ENCODE results near the gene CAB39L.

CAB39L gene

DNA sequence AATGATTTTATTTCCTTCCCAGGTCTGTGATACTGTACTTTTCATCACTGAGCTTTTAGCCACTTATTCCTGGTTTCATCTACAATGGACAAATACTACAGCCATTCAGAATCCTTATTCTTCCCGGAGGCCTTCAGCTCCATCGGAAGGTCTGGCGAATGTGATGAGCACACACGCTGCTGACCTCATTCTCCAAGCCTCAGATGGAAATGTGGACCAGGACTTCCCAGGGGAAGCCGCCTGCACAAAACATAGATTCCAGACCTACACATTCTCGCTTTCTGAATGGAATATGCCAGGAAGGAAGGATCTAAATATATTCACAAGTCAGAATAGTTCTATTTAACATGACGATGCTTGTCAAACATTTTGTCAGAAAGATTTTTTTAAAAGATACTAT lies 120.5 kb downstream of the CAB39L start:
- H3K18ac ChIP-seq (ENCODE audit: low read length), result no peak overlapping the region
- no peaks in the 10 kb centered on the region for H3K27me3 ChIP-seq (ENCODE audit: control insufficient read depth in 3 of 3, insufficient read depth in 3 of 3, low read depth in 1 of 3, low read length in 3 of 3)
- WGBS, 2 donors (ENCODE audit: extremely low coverage in 2 of 2, insufficient read length in 2 of 2, insufficient replicate concordance in 1 of 2), result no CpG with 5 or more reads among the region's 7 CpGs
- H3K79me1 ChIP-seq (ENCODE audit: low read depth, low read length), result no peaks in the 10 kb centered on the region
- no peaks in the 10 kb centered on the region for H3K36me3 ChIP-seq (replicated peaks in 1 of 2; ENCODE audit: control insufficient read depth in 2 of 2, insufficient read depth in 2 of 2, low read length in 2 of 2)
- H3K4me3 ChIP-seq (ENCODE audit: low read length in 2 of 2), result no peak overlapping the region
- H2AK5ac ChIP-seq (ENCODE audit: low read depth, low read length), result no peak overlapping the region
- H2AFZ ChIP-seq (ENCODE audit: low read length), result no peak overlapping the region
- H4K91ac ChIP-seq (ENCODE audit: low read depth, low read length, poor library complexity), result no peak overlapping the region
- no peak overlapping the region for H2BK5ac ChIP-seq (ENCODE audit: low read length)
- H3K23ac ChIP-seq (ENCODE audit: low read depth, low read length, poor library complexity), result no peak overlapping the region
- no peak overlapping the region for H3K4me2 ChIP-seq (ENCODE audit: insufficient read depth, low read length, poor library complexity, severe bottlenecking)
- H3K14ac ChIP-seq (ENCODE audit: low read length), result no peak overlapping the region
- no peak overlapping the region for H2BK12ac ChIP-seq (ENCODE audit: low read length)
- H3K4ac ChIP-seq (ENCODE audit: low read length), result no peak overlapping the region
- H3K9me3 ChIP-seq (replicated peaks in 1 of 2; ENCODE audit: control insufficient read depth in 2 of 2, insufficient read depth in 1 of 2, low read depth in 1 of 2, low read length in 2 of 2), result no peaks in the 10 kb centered on the region
- H3K4me1 ChIP-seq (ENCODE audit: control insufficient read depth in 2 of 2, insufficient read depth in 1 of 2, low read depth in 1 of 2, low read length in 2 of 2), result peaks cover 0 to 1% of the 10 kb centered on the region in 2 donors
- H4K8ac ChIP-seq (ENCODE audit: low read depth, low read length), result no peak overlapping the region
- no peak overlapping the region for H2BK15ac ChIP-seq (ENCODE audit: low read length)
- H2BK120ac ChIP-seq (ENCODE audit: low read depth, low read length), result no peak overlapping the region
- DNase-seq (ENCODE audit: low spot score), result no peak
- H3K9ac ChIP-seq (ENCODE audit: low read depth, low read length, poor library complexity), result no peak overlapping the region
- H3K27ac ChIP-seq (replicated peaks; ENCODE audit: low read length), result no peak overlapping the region

- no peak overlapping the region for H3K4ac ChIP-seq (ENCODE audit: low read length)
- no CpG with 5 or more reads among the region's 2 CpGs for WGBS, 2 donors (ENCODE audit: extremely low coverage in 2 of 2, insufficient read length in 2 of 2, insufficient replicate concordance in 1 of 2)
These were observed 121.2 kb downstream of the CAB39L start for GRCh38 chr13:49322702-49323101.

GRCh38 chr13:49320975-49321374 lies 122.9 kb downstream of the CAB39L start:
- WGBS, 2 donors (ENCODE audit: extremely low coverage in 2 of 2, insufficient read length in 2 of 2, insufficient replicate concordance in 1 of 2), result no CpG with 5 or more reads among the region's 2 CpGs
- no peaks in the 10 kb centered on the region for H3K79me1 ChIP-seq (ENCODE audit: low read depth, low read length)
- H2AFZ ChIP-seq (ENCODE audit: low read length), result no peak overlapping the region
- H3K27ac ChIP-seq (replicated peaks; ENCODE audit: low read length), result no peak overlapping the region
- H4K91ac ChIP-seq (ENCODE audit: low read depth, low read length, poor library complexity), result no peak overlapping the region
- no peak overlapping the region for H3K9ac ChIP-seq (ENCODE audit: low read depth, low read length, poor library complexity)
- no peak overlapping the region for H3K4ac ChIP-seq (ENCODE audit: low read length)
- DNase-seq (ENCODE audit: low spot score), result no peak
- no peaks in the 10 kb centered on the region for H3K9me3 ChIP-seq (replicated peaks in 1 of 2; ENCODE audit: control insufficient read depth in 2 of 2, insufficient read depth in 1 of 2, low read depth in 1 of 2, low read length in 2 of 2)
- no peak overlapping the region for H2BK12ac ChIP-seq (ENCODE audit: low read length)
- H3K18ac ChIP-seq (ENCODE audit: low read length), result no peak overlapping the region
- no peak overlapping the region for H4K8ac ChIP-seq (ENCODE audit: low read depth, low read length)
- no peaks in the 10 kb centered on the region for H3K36me3 ChIP-seq (replicated peaks in 1 of 2; ENCODE audit: control insufficient read depth in 2 of 2, insufficient read depth in 2 of 2, low read length in 2 of 2)
- H2AK5ac ChIP-seq (ENCODE audit: low read depth, low read length), result no peak overlapping the region
- H3K4me2 ChIP-seq (ENCODE audit: insufficient read depth, low read length, poor library complexity, severe bottlenecking), result no peak overlapping the region
- no peaks in the 10 kb centered on the region for H3K27me3 ChIP-seq (ENCODE audit: control insufficient read depth in 3 of 3, insufficient read depth in 3 of 3, low read depth in 1 of 3, low read length in 3 of 3)
- H3K14ac ChIP-seq (ENCODE audit: low read length), result no peak overlapping the region
- H3K4me1 ChIP-seq (ENCODE audit: control insufficient read depth in 2 of 2, insufficient read depth in 1 of 2, low read depth in 1 of 2, low read length in 2 of 2), result no peaks in the 10 kb centered on the region
- H2BK120ac ChIP-seq (ENCODE audit: low read depth, low read length), result no peak overlapping the region
- no peak overlapping the region for H2BK5ac ChIP-seq (ENCODE audit: low read length)
- H3K23ac ChIP-seq (ENCODE audit: low read depth, low read length, poor library complexity), result no peak overlapping the region
- no peak overlapping the region for H3K4me3 ChIP-seq (ENCODE audit: low read length in 2 of 2)
- no peak overlapping the region for H2BK15ac ChIP-seq (ENCODE audit: low read length)

More at GRCh38 chr13:49322702-49323101, 121.2 kb downstream of the CAB39L start:
- no peak overlapping the region for H3K14ac ChIP-seq (ENCODE audit: low read length)
- H3K79me1 ChIP-seq (ENCODE audit: low read depth, low read length), result no peaks in the 10 kb centered on the region
- H3K4me3 ChIP-seq (ENCODE audit: low read length in 2 of 2), result no peak overlapping the region
- no peak overlapping the region for H2BK12ac ChIP-seq (ENCODE audit: low read length)
- no peak overlapping the region for H2BK5ac ChIP-seq (ENCODE audit: low read length)
- no peak overlapping the region for H4K8ac ChIP-seq (ENCODE audit: low read depth, low read length)
- no peak overlapping the region for H2BK120ac ChIP-seq (ENCODE audit: low read depth, low read length)
- no peaks in the 10 kb centered on the region for H3K36me3 ChIP-seq (replicated peaks in 1 of 2; ENCODE audit: control insufficient read depth in 2 of 2, insufficient read depth in 2 of 2, low read length in 2 of 2)
- H3K27me3 ChIP-seq (ENCODE audit: control insufficient read depth in 3 of 3, insufficient read depth in 3 of 3, low read depth in 1 of 3, low read length in 3 of 3), result no peaks in the 10 kb centered on the region
- H2BK15ac ChIP-seq (ENCODE audit: low read length), result no peak overlapping the region
- H2AK5ac ChIP-seq (ENCODE audit: low read depth, low read length), result no peak overlapping the region
- no peak overlapping the region for H3K9ac ChIP-seq (ENCODE audit: low read depth, low read length, poor library complexity)
- no peak overlapping the region for H3K4me2 ChIP-seq (ENCODE audit: insufficient read depth, low read length, poor library complexity, severe bottlenecking)
- no peak for DNase-seq (ENCODE audit: low spot score)
- H3K18ac ChIP-seq (ENCODE audit: low read length), result no peak overlapping the region
- no peaks in the 10 kb centered on the region for H3K9me3 ChIP-seq (replicated peaks in 1 of 2; ENCODE audit: control insufficient read depth in 2 of 2, insufficient read depth in 1 of 2, low read depth in 1 of 2, low read length in 2 of 2)
- H3K23ac ChIP-seq (ENCODE audit: low read depth, low read length, poor library complexity), result no peak overlapping the region
- no peak overlapping the region for H4K91ac ChIP-seq (ENCODE audit: low read depth, low read length, poor library complexity)
- peaks cover 0 to 1% of the 10 kb centered on the region in 2 donors for H3K4me1 ChIP-seq (ENCODE audit: control insufficient read depth in 2 of 2, insufficient read depth in 1 of 2, low read depth in 1 of 2, low read length in 2 of 2)
- H3K27ac ChIP-seq (replicated peaks; ENCODE audit: low read length), result no peak overlapping the region
- no peak overlapping the region for H2AFZ ChIP-seq (ENCODE audit: low read length)

GRCh38 chr13:49319951-49320350 lies 123.9 kb downstream of the CAB39L start:
- Histone ChIP-seq H2BK12ac (ENCODE audit: low read length) (no peak overlapping the region), H4K91ac (ENCODE audit: low read depth, low read length, poor library complexity) (no peak overlapping the region), H2BK15ac (ENCODE audit: low read length) (no peak overlapping the region), H4K8ac (ENCODE audit: low read depth, low read length) (no peak overlapping the region), H3K14ac (ENCODE audit: low read length) (no peak overlapping the region), H3K4me2 (ENCODE audit: insufficient read depth, low read length, poor library complexity, severe bottlenecking) (no peak overlapping the region), H3K23ac (ENCODE audit: low read depth, low read length, poor library complexity) (no peak overlapping the region), H3K27me3 (ENCODE audit: control insufficient read depth in 3 of 3, insufficient read depth in 3 of 3, low read depth in 1 of 3, low read length in 3 of 3) (no peaks in the 10 kb centered on the region), H3K9me3 (replicated peaks in 1 of 2; ENCODE audit: control insufficient read depth in 2 of 2, insufficient read depth in 1 of 2, low read depth in 1 of 2, low read length in 2 of 2) (no peaks in the 10 kb centered on the region), H2BK120ac (ENCODE audit: low read depth, low read length) (no peak overlapping the region), H3K4me1 (ENCODE audit: control insufficient read depth in 2 of 2, insufficient read depth in 1 of 2, low read depth in 1 of 2, low read length in 2 of 2) (no peaks in the 10 kb centered on the region), H2BK5ac (ENCODE audit: low read length) (no peak overlapping the region), H3K4me3 (ENCODE audit: low read length in 2 of 2) (no peak overlapping the region), H2AFZ (ENCODE audit: low read length) (no peak overlapping the region), H3K27ac (replicated peaks; ENCODE audit: low read length) (no peak overlapping the region), H3K9ac (ENCODE audit: low read depth, low read length, poor library complexity) (no peak overlapping the region), H2AK5ac (ENCODE audit: low read depth, low read length) (no peak overlapping the region), H3K36me3 (replicated peaks in 1 of 2; ENCODE audit: control insufficient read depth in 2 of 2, insufficient read depth in 2 of 2, low read length in 2 of 2) (no peaks in the 10 kb centered on the region), H3K4ac (ENCODE audit: low read length) (no peak overlapping the region), H3K79me1 (ENCODE audit: low read depth, low read length) (no peaks in the 10 kb centered on the region), H3K18ac (ENCODE audit: low read length) (no peak overlapping the region)
- no CpG with 5 or more reads among the region's 2 CpGs for WGBS, 2 donors (ENCODE audit: extremely low coverage in 2 of 2, insufficient read length in 2 of 2, insufficient replicate concordance in 1 of 2)
- DNase-seq (ENCODE audit: low spot score), result no peak
